HUES64 (cell line): ENCODE results near the gene ANKFY1.
"Not testable (repeated sequence)": the region's sequence is repeated elsewhere in the genome, so short reads cannot be mapped to it uniquely, and the experiment has no call there.

ENCODE experiments used
- H3K27ac ChIP-seq: 2 replicates; pipeline ENCODE4 v1.7.0; 2013; ENCODE audit warnings: low read depth, low read length, inconsistent platforms
- H3K27me3 ChIP-seq: 2 replicates; pipeline ENCODE4 v1.6.1; 2013; ENCODE audit warnings: mild to moderate bottlenecking, low read length; ENCODE audit not compliant: insufficient read depth
- H3K36me3 ChIP-seq: 2 replicates; pipeline ENCODE4 v1.6.1; 2013; ENCODE audit warnings: mild to moderate bottlenecking, low read length; ENCODE audit not compliant: insufficient read depth
- H3K4me1 ChIP-seq: 2 replicates; pipeline ENCODE4 v1.6.1; 2013; ENCODE audit warnings: mild to moderate bottlenecking, low read length, moderate library complexity; ENCODE audit not compliant: insufficient read depth
- H3K4me3 ChIP-seq: 2 replicates; pipeline ENCODE4 v1.5.1; 2013; ENCODE audit warnings: mild to moderate bottlenecking, low read length, moderate library complexity
- H3K9ac ChIP-seq: 2 replicates; pipeline ENCODE4 v1.6.1; 2013; ENCODE audit warnings: mild to moderate bottlenecking, low read depth, low read length
- H3K9me3 ChIP-seq: 2 replicates; pipeline ENCODE4 v1.6.1; 2013; ENCODE audit warnings: low read depth, low read length; ENCODE audit not compliant: insufficient read depth
- WGBS: fragments of 150-250, 120-280 bp; methylation state at CpG from one replicate; pipeline ENCODE4 v1.1.7; 2013; ENCODE audit warnings: missing lambda C conversion rate; 5-methylcytosine and 5-hydroxymethylcytosine counted together

Gene ANKFY1

GRCh38 chr17:4256952-4257351 lies 6.8 kb downstream of the ANKFY1 start:
- 91% methylated on average over 2 of the region's 2 CpGs for WGBS

GRCh38 chr17:4255271-4255670 lies 8.5 kb downstream of the ANKFY1 start:
- WGBS = 94% methylated on average over 6 of the region's 6 CpGs
- H3K4me3 ChIP-seq, H3K27ac ChIP-seq, H3K9ac ChIP-seq, H3K9me3 ChIP-seq, H3K4me1 ChIP-seq, H3K27me3 ChIP-seq: not testable (repeated sequence)
- peaks cover 16% of the 10 kb centered on the region for H3K36me3 ChIP-seq

More at GRCh38 chr17:4256952-4257351, 6.8 kb downstream of the ANKFY1 start:
- Histone ChIP-seq H3K4me3 (no peak overlapping the region), H3K36me3 (peaks cover 16% of the 10 kb centered on the region), H3K27me3 (no peaks in the 10 kb centered on the region), H3K27ac (no peak overlapping the region), H3K9ac (no peak overlapping the region), H3K4me1 (no peaks in the 10 kb centered on the region), H3K9me3 (peaks cover 7% of the 10 kb centered on the region; the same call in 1 of the 2 replicates)

GRCh38 chr17:4250887-4251286 lies 12.9 kb downstream of the ANKFY1 start:
- Histone ChIP-seq H3K9ac (no peak overlapping the region), H3K4me1 (peaks cover 18% of the 10 kb centered on the region; the same call in 1 of the 2 replicates), H3K36me3 (no peaks in the 10 kb centered on the region), H3K9me3 (no peaks in the 10 kb centered on the region), H3K27ac (no peak overlapping the region), H3K27me3 (no peaks in the 10 kb centered on the region), H3K4me3 (no peak overlapping the region)
- 73% methylated on average over 2 of the region's 2 CpGs for WGBS

DNA sequence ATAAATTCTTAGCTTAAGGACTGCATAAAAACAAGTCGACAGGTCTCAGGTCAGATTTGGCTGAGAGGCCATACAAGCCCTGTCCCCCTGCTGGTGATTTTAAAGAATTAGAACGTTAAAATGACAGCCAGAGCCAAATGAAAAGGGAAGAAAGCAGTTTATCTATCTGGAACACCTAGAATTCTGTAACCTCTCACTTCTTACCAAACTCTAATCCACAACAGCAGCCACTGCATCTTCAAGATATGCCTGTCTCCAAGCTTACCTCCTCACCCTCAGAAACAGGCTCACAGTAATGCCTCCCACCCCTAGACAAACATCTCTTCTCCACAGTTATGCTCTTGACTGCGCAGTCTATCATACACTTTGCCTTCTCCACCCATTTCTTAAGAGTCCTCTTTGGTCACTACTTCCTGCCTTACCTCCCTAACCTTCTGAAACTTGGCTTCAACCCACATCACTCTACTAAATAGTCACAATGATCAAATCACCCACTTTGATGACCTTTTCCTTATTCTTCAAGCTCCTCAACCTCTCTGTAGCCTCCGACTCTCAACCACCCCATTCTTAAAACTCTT lies 14.2 kb downstream of the ANKFY1 start:
- 63% methylated on average over 4 of the region's 4 CpGs for WGBS
- Histone ChIP-seq H3K4me3 (no peak overlapping the region), H3K27me3 (no peaks in the 10 kb centered on the region), H3K27ac (no peak overlapping the region), H3K4me1 (peaks cover 18% of the 10 kb centered on the region; the same call in 1 of the 2 replicates), H3K36me3 (no peaks in the 10 kb centered on the region), H3K9me3 (no peaks in the 10 kb centered on the region), H3K9ac (no peak overlapping the region)

- H3K27me3 ChIP-seq = no peaks in the 10 kb centered on the region
- no peak overlapping the region for H3K4me3 ChIP-seq
- H3K9ac ChIP-seq = no peak overlapping the region
- WGBS = 94% methylated on average over 7 of the region's 7 CpGs
- H3K9me3 ChIP-seq = no peaks in the 10 kb centered on the region
- H3K4me1 ChIP-seq = peaks cover 18% of the 10 kb centered on the region; the same call in 1 of the 2 replicates
- no peak overlapping the region for H3K27ac ChIP-seq
- no peaks in the 10 kb centered on the region for H3K36me3 ChIP-seq
Observed at GRCh38 chr17:4248504-4249277, 15.1 kb downstream of the ANKFY1 start.

GRCh38 chr17:4247971-4248388 lies 15.8 kb downstream of the ANKFY1 start:
- Histone ChIP-seq H3K27me3 (no peaks in the 10 kb centered on the region), H3K4me1 (peaks cover 18% of the 10 kb centered on the region; the same call in 1 of the 2 replicates), H3K27ac (peak overlapping the region; percentile 48; the same call in 1 of the 2 replicates), H3K9ac (no peak overlapping the region), H3K36me3 (no peaks in the 10 kb centered on the region), H3K4me3 (no peak overlapping the region), H3K9me3 (no peaks in the 10 kb centered on the region)
- WGBS = 70% methylated on average over 11 of the region's 11 CpGs

DNA sequence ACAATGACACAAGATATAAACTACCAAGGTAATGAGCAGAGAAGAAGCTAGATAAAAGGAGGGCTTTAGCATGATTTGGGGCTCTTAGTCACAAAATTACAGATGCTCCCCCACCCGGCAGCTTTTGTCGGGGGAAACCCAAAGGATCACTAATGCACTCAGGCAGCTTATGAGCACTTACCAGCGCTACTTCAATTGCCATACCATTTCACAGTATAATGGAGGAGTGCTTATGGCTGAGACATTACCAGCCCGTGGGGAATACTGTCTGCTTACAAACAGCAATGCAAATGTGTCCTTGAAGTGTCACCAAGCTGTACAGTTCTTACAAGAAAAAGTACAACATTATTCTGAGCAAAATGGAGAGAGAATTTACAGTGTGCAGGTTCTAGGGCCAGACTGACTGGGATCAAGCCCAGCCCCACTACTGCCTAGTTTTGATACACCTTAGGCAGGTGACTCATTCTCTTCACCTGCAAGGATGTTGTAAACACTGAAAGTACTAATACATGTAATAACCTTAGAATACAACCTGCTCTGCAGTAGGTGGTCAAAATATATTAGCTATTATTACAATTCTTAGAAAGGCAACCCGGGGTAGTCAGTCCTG lies 16.3 kb downstream of the ANKFY1 start:
- Histone ChIP-seq H3K9me3 (no peaks in the 10 kb centered on the region), H3K27me3 (no peaks in the 10 kb centered on the region), H3K27ac (peak overlapping the region; percentile 48; the same call in 1 of the 2 replicates), H3K4me1 (peaks cover 18% of the 10 kb centered on the region; the same call in 1 of the 2 replicates), H3K4me3 (no peak overlapping the region), H3K9ac (no peak overlapping the region), H3K36me3 (peaks cover 3% of the 10 kb centered on the region; the same call in 1 of the 2 replicates)
- 94% methylated on average over 5 of the region's 5 CpGs for WGBS

GRCh38 chr17:4246674-4247073 lies 17.1 kb downstream of the ANKFY1 start:
- WGBS = 94% methylated on average over 5 of the region's 5 CpGs
- H3K9me3 ChIP-seq = no peaks in the 10 kb centered on the region
- no peak overlapping the region for H3K9ac ChIP-seq
- H3K27ac ChIP-seq = no peak overlapping the region
- H3K36me3 ChIP-seq = peaks cover 11% of the 10 kb centered on the region
- H3K4me1 ChIP-seq = peaks cover 18% of the 10 kb centered on the region; the same call in 1 of the 2 replicates
- no peak overlapping the region for H3K4me3 ChIP-seq
- H3K27me3 ChIP-seq = no peaks in the 10 kb centered on the region

- Histone ChIP-seq H3K4me1 (no peaks in the 10 kb centered on the region), H3K9ac (no peak overlapping the region), H3K36me3 (peaks cover 51% of the 10 kb centered on the region), H3K27me3 (no peaks in the 10 kb centered on the region), H3K9me3 (no peaks in the 10 kb centered on the region), H3K27ac (no peak overlapping the region), H3K4me3 (no peak overlapping the region)
- 96% methylated on average over 11 of the region's 11 CpGs for WGBS
Observed at GRCh38 chr17:4241535-4241934, 22.2 kb downstream of the ANKFY1 start.

- Histone ChIP-seq H3K9ac (no peak overlapping the region), H3K4me3 (no peak overlapping the region), H3K36me3 (peaks cover 88% of the 10 kb centered on the region)
Observed at GRCh38 chr17:4236456-4236855, 27.3 kb downstream of the ANKFY1 start.

More at GRCh38 chr17:4236456-4236855, 27.3 kb downstream of the ANKFY1 start:
- Histone ChIP-seq H3K4me1 (no peaks in the 10 kb centered on the region), H3K9me3 (no peaks in the 10 kb centered on the region), H3K27me3 (no peaks in the 10 kb centered on the region), H3K27ac (no peak overlapping the region)
- 89% methylated on average over 3 of the region's 3 CpGs for WGBS
